Activated T-cell treated with anti-CD3 and anti-CD28 coated beads, Interleukin-2, amount 50 U/mL, for 24 hours (primary cell): ENCODE results near the gene DLX2.
"Not testable (repeated sequence)": the region's sequence is repeated elsewhere in the genome, so short reads cannot be mapped to it uniquely, and the experiment has no call there.

ENCODE experiments used
- DNase-seq: peaks from one replicate; pipeline ENCODE4 v3.0.0-alpha.2; 2020
- H3K27ac Mint-ChIP-seq: 2 replicates; pipeline ENCODE4 v1.8.0; 2020; ENCODE audit warnings: mild to moderate bottlenecking, mixed read lengths
- H3K27me3 Mint-ChIP-seq: 2 replicates; pipeline ENCODE4 v1.8.0; 2020; ENCODE audit warnings: mixed read lengths
- H3K36me3 Mint-ChIP-seq: 2 replicates; pipeline ENCODE4 v1.8.0; 2020; ENCODE audit warnings: low read depth, mixed read lengths
- H3K4me1 Mint-ChIP-seq: 2 replicates; pipeline ENCODE4 v1.8.0; 2020; ENCODE audit warnings: low read depth, mixed read lengths
- H3K4me3 Mint-ChIP-seq: 2 replicates; pipeline ENCODE4 v1.8.0; 2020; ENCODE audit warnings: mild to moderate bottlenecking, moderate library complexity, mixed read lengths
- H3K9me3 Mint-ChIP-seq: 2 replicates; pipeline ENCODE4 v1.8.0; 2020; ENCODE audit warnings: mixed read lengths

DLX2 gene

GRCh38 chr2:172067905-172068304 is 34.8 kb downstream of the DLX2 start:
- H3K36me3 Mint-ChIP-seq = peaks cover 20% of the 10 kb centered on the region
- DNase-seq, H3K4me1 Mint-ChIP-seq, H3K27me3 Mint-ChIP-seq, H3K9me3 Mint-ChIP-seq, H3K4me3 Mint-ChIP-seq, H3K27ac Mint-ChIP-seq: not testable (repeated sequence)

GRCh38 chr2:172066394-172066886 is 36.3 kb downstream of the DLX2 start:
- no peaks in the 10 kb centered on the region for H3K4me1 Mint-ChIP-seq
- H3K36me3 Mint-ChIP-seq = peaks cover 27% of the 10 kb centered on the region
- no peak for DNase-seq
- no peak overlapping the region for H3K27ac Mint-ChIP-seq
- no peaks in the 10 kb centered on the region for H3K9me3 Mint-ChIP-seq
- no peaks in the 10 kb centered on the region for H3K27me3 Mint-ChIP-seq
- no peak overlapping the region for H3K4me3 Mint-ChIP-seq

GRCh38 chr2:172065111-172065510 is 37.6 kb downstream of the DLX2 start:
- H3K27me3 Mint-ChIP-seq = no peaks in the 10 kb centered on the region
- no peaks in the 10 kb centered on the region for H3K9me3 Mint-ChIP-seq
- H3K27ac Mint-ChIP-seq = no peak overlapping the region
- H3K36me3 Mint-ChIP-seq = peaks cover 27% of the 10 kb centered on the region
- DNase-seq = no peak
- no peak overlapping the region for H3K4me3 Mint-ChIP-seq
- H3K4me1 Mint-ChIP-seq = no peaks in the 10 kb centered on the region

GRCh38 chr2:172063446-172063845 is 39.3 kb downstream of the DLX2 start:
- no peaks in the 10 kb centered on the region for H3K4me1 Mint-ChIP-seq
- no peaks in the 10 kb centered on the region for H3K9me3 Mint-ChIP-seq
- H3K36me3 Mint-ChIP-seq = peaks cover 27% of the 10 kb centered on the region
- H3K27me3 Mint-ChIP-seq = no peaks in the 10 kb centered on the region
- no peak for DNase-seq
- no peak overlapping the region for H3K4me3 Mint-ChIP-seq
- H3K27ac Mint-ChIP-seq = no peak overlapping the region

GRCh38 chr2:172062402-172063004 is 40.2 kb downstream of the DLX2 start:
- Mint-ChIP-seq H3K4me3 (no peak overlapping the region), H3K36me3 (peaks cover 27% of the 10 kb centered on the region), H3K9me3 (no peaks in the 10 kb centered on the region), H3K27me3 (no peaks in the 10 kb centered on the region), H3K4me1 (no peaks in the 10 kb centered on the region), H3K27ac (no peak overlapping the region)
- no peak for DNase-seq

GRCh38 chr2:172060118-172060517 is 42.6 kb downstream of the DLX2 start:
- H3K27ac Mint-ChIP-seq, H3K27me3 Mint-ChIP-seq, H3K4me3 Mint-ChIP-seq, H3K4me1 Mint-ChIP-seq, DNase-seq, H3K9me3 Mint-ChIP-seq: not testable (repeated sequence)
- peaks cover 19% of the 10 kb centered on the region for H3K36me3 Mint-ChIP-seq

GRCh38 chr2:172058660-172059059 is 44.0 kb downstream of the DLX2 start:
- no peak for DNase-seq
- Mint-ChIP-seq H3K27me3 (no peaks in the 10 kb centered on the region), H3K4me1 (no peaks in the 10 kb centered on the region), H3K9me3 (no peaks in the 10 kb centered on the region), H3K27ac (no peak overlapping the region), H3K36me3 (peaks cover 15% of the 10 kb centered on the region), H3K4me3 (no peak overlapping the region)

- DNase-seq = no peak
- Mint-ChIP-seq H3K36me3 (no peaks in the 10 kb centered on the region), H3K4me3 (no peak overlapping the region), H3K4me1 (no peaks in the 10 kb centered on the region), H3K27ac (no peak overlapping the region), H3K9me3 (no peaks in the 10 kb centered on the region), H3K27me3 (no peaks in the 10 kb centered on the region)
These were observed 46.4 kb downstream of the DLX2 start for GRCh38 chr2:172056293-172056692.

- Mint-ChIP-seq H3K27me3 (no peaks in the 10 kb centered on the region), H3K36me3 (no peaks in the 10 kb centered on the region), H3K4me3 (no peak overlapping the region), H3K9me3 (no peaks in the 10 kb centered on the region), H3K4me1 (no peaks in the 10 kb centered on the region), H3K27ac (no peak overlapping the region)
- no peak for DNase-seq
These were observed 49.2 kb downstream of the DLX2 start for GRCh38 chr2:172053486-172053885.

- H3K9me3 Mint-ChIP-seq = no peaks in the 10 kb centered on the region
- H3K4me3 Mint-ChIP-seq = no peak overlapping the region
- no peaks in the 10 kb centered on the region for H3K4me1 Mint-ChIP-seq
- DNase-seq = no peak
- no peaks in the 10 kb centered on the region for H3K27me3 Mint-ChIP-seq
- H3K36me3 Mint-ChIP-seq = no peaks in the 10 kb centered on the region
- H3K27ac Mint-ChIP-seq = no peak overlapping the region
These were observed 50.4 kb downstream of the DLX2 start for GRCh38 chr2:172052000-172052983.

GRCh38 chr2:172050479-172051125 is 52.1 kb downstream of the DLX2 start:
- H3K4me3 Mint-ChIP-seq = no peak overlapping the region
- H3K9me3 Mint-ChIP-seq = no peaks in the 10 kb centered on the region
- DNase-seq = no peak

GRCh38 chr2:172049567-172050120 is 53.1 kb downstream of the DLX2 start:
- peaks cover 5% of the 10 kb centered on the region for H3K4me1 Mint-ChIP-seq
- H3K27ac Mint-ChIP-seq = no peak overlapping the region
- H3K36me3 Mint-ChIP-seq = no peaks in the 10 kb centered on the region
- H3K9me3 Mint-ChIP-seq = no peaks in the 10 kb centered on the region
- no peak overlapping the region for H3K4me3 Mint-ChIP-seq
- H3K27me3 Mint-ChIP-seq = no peaks in the 10 kb centered on the region
- no peak for DNase-seq

More at GRCh38 chr2:172050479-172051125, 52.1 kb downstream of the DLX2 start:
- Mint-ChIP-seq H3K27me3 (no peaks in the 10 kb centered on the region), H3K4me1 (peaks cover 5% of the 10 kb centered on the region), H3K36me3 (no peaks in the 10 kb centered on the region), H3K27ac (no peak overlapping the region)
